Glomerular visceral epithelial cell (primary cell): ENCODE data around the gene TNPO3.
"Not testable (repeated sequence)": the region's sequence is repeated elsewhere in the genome, so short reads cannot be mapped to it uniquely, and the experiment has no call there.

Source experiments
- DNase-seq: peaks from one replicate; pipeline ENCODE4 v3.0.0-alpha.2; 2016; ENCODE audit errors: extremely low spot score

Gene TNPO3

GRCh38 chr7:129069021-129069420 lies 14.1 kb upstream of the TNPO3 start:
- no peak for DNase-seq

GRCh38 chr7:129067943-129068548 lies 13.1 kb upstream of the TNPO3 start:
- no peak for DNase-seq

GRCh38 chr7:129067132-129067561 lies 12.2 kb upstream of the TNPO3 start:
- DNase-seq: not testable (repeated sequence)

- peak; percentile 48 for DNase-seq
Measured at GRCh38 chr7:129066290-129067131, 11.6 kb upstream of the TNPO3 start.

GRCh38 chr7:129055861-129056464 lies 1.1 kb upstream of the TNPO3 start:
- no peak for DNase-seq

GRCh38 chr7:129055294-129055816 lies 444 bp upstream of the TNPO3 start:
- DNase-seq: no peak

GRCh38 chr7:129053938-129054437 lies 923 bp downstream of the TNPO3 start:
- DNase-seq: no peak

- DNase-seq: no peak
Measured at GRCh38 chr7:129052441-129052840, 2.5 kb downstream of the TNPO3 start.

- DNase-seq: not testable (repeated sequence)
Measured at GRCh38 chr7:129051459-129051858, 3.5 kb downstream of the TNPO3 start.

- DNase-seq: peak; percentile 37
Measured at GRCh38 chr7:129047761-129048160, 7.2 kb downstream of the TNPO3 start.

- no peak for DNase-seq
Measured at GRCh38 chr7:129045682-129046081, 9.2 kb downstream of the TNPO3 start.

GRCh38 chr7:129043012-129043411 lies 11.9 kb downstream of the TNPO3 start:
- no peak for DNase-seq

GRCh38 chr7:129041142-129042085 lies 13.5 kb downstream of the TNPO3 start:
- DNase-seq: no peak

- DNase-seq: not testable (repeated sequence)
Measured at GRCh38 chr7:129038468-129038867, 16.4 kb downstream of the TNPO3 start.

- no peak for DNase-seq
Measured at GRCh38 chr7:129037585-129037984, 17.3 kb downstream of the TNPO3 start.

GRCh38 chr7:129032017-129032416 lies 22.9 kb downstream of the TNPO3 start:
- DNase-seq: no peak

- no peak for DNase-seq
Measured at GRCh38 chr7:129030440-129030839, 24.5 kb downstream of the TNPO3 start.

GRCh38 chr7:129024125-129024524 lies 30.8 kb downstream of the TNPO3 start:
- DNase-seq: no peak

GRCh38 chr7:129021656-129022055 lies 33.3 kb downstream of the TNPO3 start:
- no peak for DNase-seq

- peak; percentile 9 for DNase-seq
Measured at GRCh38 chr7:129017933-129018538, 36.9 kb downstream of the TNPO3 start.

- DNase-seq: no peak
Measured at GRCh38 chr7:129017264-129017663, 37.6 kb downstream of the TNPO3 start.
